Keratinocyte (primary cell): ENCODE measurements around the gene C2CD2L.

Source experiments
- EZH2 ChIP-seq: IDR thresholded peaks from one replicate; pipeline ENCODE4 v1.6.1; 2012; ENCODE audit warnings: inconsistent platforms, mild to moderate bottlenecking, low read length, moderate library complexity
- TF ChIP-seq, protein P1 (sequence below), 3 experiments: IDR thresholded peaks in 1 of 3; conservative IDR thresholded peaks in 1 of 3; optimal IDR thresholded peaks in 1 of 3; 2 replicates in 2 of 3; 3 replicates in 1 of 3; pipeline versions ENCODE3 to v1.5.1; 2011; ENCODE audit warnings: low read length in 3 of 3, mild to moderate bottlenecking in 3 of 3, moderate library complexity in 2 of 3, control low read depth in 1 of 3, inconsistent platforms in 1 of 3; ENCODE audit not compliant: insufficient read depth in 2 of 3; ENCODE audit errors: extremely low read depth in 1 of 3

DNA sequence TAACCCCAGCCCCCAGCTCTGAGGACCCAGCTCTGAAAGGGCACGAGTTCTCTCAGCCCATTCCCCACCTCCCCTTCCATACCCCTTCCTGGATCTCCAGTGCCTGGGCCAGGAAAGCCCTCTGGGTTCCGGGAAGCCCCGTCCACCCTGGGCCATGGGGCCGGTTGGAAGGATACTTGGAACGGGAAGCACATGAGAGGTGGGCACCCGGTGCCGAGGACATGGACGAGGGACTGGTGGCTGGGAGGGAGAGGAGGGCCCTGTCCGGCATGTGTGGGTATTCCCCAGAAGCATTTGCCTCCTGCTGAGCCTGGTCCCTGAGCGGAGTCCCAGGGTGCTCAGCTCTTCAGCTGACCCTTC, 9.1 kb downstream of the C2CD2L start:
- TF ChIP-seq, protein P1, sequence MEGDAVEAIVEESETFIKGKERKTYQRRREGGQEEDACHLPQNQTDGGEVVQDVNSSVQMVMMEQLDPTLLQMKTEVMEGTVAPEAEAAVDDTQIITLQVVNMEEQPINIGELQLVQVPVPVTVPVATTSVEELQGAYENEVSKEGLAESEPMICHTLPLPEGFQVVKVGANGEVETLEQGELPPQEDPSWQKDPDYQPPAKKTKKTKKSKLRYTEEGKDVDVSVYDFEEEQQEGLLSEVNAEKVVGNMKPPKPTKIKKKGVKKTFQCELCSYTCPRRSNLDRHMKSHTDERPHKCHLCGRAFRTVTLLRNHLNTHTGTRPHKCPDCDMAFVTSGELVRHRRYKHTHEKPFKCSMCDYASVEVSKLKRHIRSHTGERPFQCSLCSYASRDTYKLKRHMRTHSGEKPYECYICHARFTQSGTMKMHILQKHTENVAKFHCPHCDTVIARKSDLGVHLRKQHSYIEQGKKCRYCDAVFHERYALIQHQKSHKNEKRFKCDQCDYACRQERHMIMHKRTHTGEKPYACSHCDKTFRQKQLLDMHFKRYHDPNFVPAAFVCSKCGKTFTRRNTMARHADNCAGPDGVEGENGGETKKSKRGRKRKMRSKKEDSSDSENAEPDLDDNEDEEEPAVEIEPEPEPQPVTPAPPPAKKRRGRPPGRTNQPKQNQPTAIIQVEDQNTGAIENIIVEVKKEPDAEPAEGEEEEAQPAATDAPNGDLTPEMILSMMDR (optimal IDR thresholded peaks at IDR 0.05 in 1 of 3, IDR thresholded peaks at IDR 0.05 in 1 of 3, conservative IDR thresholded peaks at IDR 0.05 in 1 of 3; ENCODE audit: extremely low read depth in 1 of 3, insufficient read depth in 2 of 3, low read length in 3 of 3): no peak
- no peak for TF ChIP-seq EZH2
